GM19351 (cell line): ENCODE results near the gene GPR183.

Experiments
- ATAC-seq: cut with Tn5 transposase; IDR thresholded peaks from one replicate; pipeline ENCODE4 v1.9.1; 2021; ENCODE audit warnings: mild to moderate bottlenecking, moderate library complexity; ENCODE audit not compliant: unreplicated experiment

Gene GPR183

GRCh38 chr13:99296398-99296797, 10.8 kb downstream of the GPR183 start:
- peak; percentile 61 for ATAC-seq

- ATAC-seq, result no peak
These were observed 11.5 kb downstream of the GPR183 start for GRCh38 chr13:99295488-99296252.

GRCh38 chr13:99294958-99295357, 12.2 kb downstream of the GPR183 start:
- no peak for ATAC-seq

- ATAC-seq, result no peak
These were observed 13.0 kb downstream of the GPR183 start for GRCh38 chr13:99294198-99294597.

GRCh38 chr13:99293178-99293577, 14.0 kb downstream of the GPR183 start:
- no peak for ATAC-seq

GRCh38 chr13:99290894-99291293, 16.3 kb downstream of the GPR183 start:
- no peak for ATAC-seq

GRCh38 chr13:99289674-99290337, 17.4 kb downstream of the GPR183 start:
- no peak for ATAC-seq

GRCh38 chr13:99289271-99289670, 17.9 kb downstream of the GPR183 start:
- ATAC-seq, result no peak

GRCh38 chr13:99288089-99288488, 19.1 kb downstream of the GPR183 start:
- peak; percentile 91 for ATAC-seq

- ATAC-seq, result peak; percentile 2
These were observed 19.6 kb downstream of the GPR183 start for GRCh38 chr13:99287551-99287950.

- ATAC-seq, result no peak
These were observed 21.6 kb downstream of the GPR183 start for GRCh38 chr13:99285432-99286182.

- peak; percentile 67 for ATAC-seq
These were observed 24.7 kb downstream of the GPR183 start for GRCh38 chr13:99282264-99283231.

GRCh38 chr13:99281811-99282263, 25.4 kb downstream of the GPR183 start:
- peak; percentile 75 for ATAC-seq

- ATAC-seq, result no peak
These were observed 27.0 kb downstream of the GPR183 start for GRCh38 chr13:99280166-99280565.

GRCh38 chr13:99279637-99280036, 27.6 kb downstream of the GPR183 start:
- ATAC-seq, result no peak

GRCh38 chr13:99278843-99279242, 28.4 kb downstream of the GPR183 start:
- no peak for ATAC-seq

- ATAC-seq, result no peak
These were observed 29.0 kb downstream of the GPR183 start for GRCh38 chr13:99278200-99278599.

- ATAC-seq, result no peak
These were observed 29.6 kb downstream of the GPR183 start for GRCh38 chr13:99277629-99278028.

- ATAC-seq, result no peak
These were observed 30.5 kb downstream of the GPR183 start for GRCh38 chr13:99276706-99277105.

GRCh38 chr13:99275093-99275469, 32.1 kb downstream of the GPR183 start:
- no peak for ATAC-seq
